ENCODE data around the gene CENPS. TPM values are rescaled to one million over a fixed set of nuclear protein-coding genes. Genes with fewer than 3 reads are reported as not detected.
"Not testable (repeated sequence)": the region's sequence is repeated elsewhere in the genome, so short reads cannot be mapped to it uniquely, and the experiment has no call there.

The CENPS gene
- total and polyA plus RNA-seq, 2 experiments from 2014 or later = 12.6 to 34.3 TPM

- Histone ChIP-seq H3K4me1 (ENCODE audit: insufficient read depth) (peaks cover 5% of the 10 kb centered on the region), H3K9me3 (ENCODE audit: low read depth) (no peaks in the 10 kb centered on the region), H4K20me1 (ENCODE audit: insufficient read depth) (no peaks in the 10 kb centered on the region), H2AFZ (peak overlapping the region; percentile 54), H3K9ac (peak overlapping the region; percentile 49), H3K27ac (peak overlapping the region; percentile 72), H3K9me2 (ENCODE audit: insufficient read depth) (no peaks in the 10 kb centered on the region), H3F3A (ENCODE audit: insufficient read depth) (no peaks in the 10 kb centered on the region), H3K79me2 (ENCODE audit: insufficient read depth) (no peaks in the 10 kb centered on the region), H3K27me3 (replicated peaks; ENCODE audit: insufficient read depth) (no peaks in the 10 kb centered on the region), H3K4me3 (no peak overlapping the region), H3K4me2 (ENCODE audit: unreplicated experiment) (no peak overlapping the region), H3K36me3 (ENCODE audit: low read depth) (peaks cover 35% of the 10 kb centered on the region; the same call in 1 of the 2 replicates)
- WGBS, 2 experiments (ENCODE audit: low coverage in 1 of 2, low lambda C conversion rate in 2 of 2, missing lambda C conversion rate in 2 of 2) = 72 to 74% methylated on average over 6 of the region's 6 CpGs
- peak; percentile 81 for DNase-seq
- in situ Hi-C loops (cut with MboI) = no loop called here
- TF ChIP-seq EZH2phosphoT487 (IDR thresholded peaks at IDR 0.05; ENCODE audit: insufficient read depth, low read depth) (no peak), EZH2 (IDR thresholded peaks at IDR 0.05; ENCODE audit: insufficient read depth, poor library complexity, severe bottlenecking) (no peak)
Measured at GRCh38 chr1:10415211-10415930, 14.9 kb upstream of the CENPS start.

GRCh38 chr1:10415967-10416366 lies 14.3 kb upstream of the CENPS start:
- H3K36me3 ChIP-seq (ENCODE audit: low read depth) = peaks cover 33% of the 10 kb centered on the region; the same call in 1 of the 2 replicates
- in situ Hi-C loops (cut with MboI); H3K27me3 ChIP-seq (replicated peaks; ENCODE audit: insufficient read depth); DNase-seq; H3K9me2 ChIP-seq (ENCODE audit: insufficient read depth); H3F3A ChIP-seq (ENCODE audit: insufficient read depth); H3K4me1 ChIP-seq (ENCODE audit: insufficient read depth); H3K4me2 ChIP-seq (ENCODE audit: unreplicated experiment); H3K9me3 ChIP-seq (ENCODE audit: low read depth); H3K4me3 ChIP-seq; H2AFZ ChIP-seq; H3K79me2 ChIP-seq (ENCODE audit: insufficient read depth); H4K20me1 ChIP-seq (ENCODE audit: insufficient read depth): not testable (repeated sequence)
- peak overlapping the region; percentile 49 for H3K9ac ChIP-seq
- WGBS, 2 experiments (ENCODE audit: low coverage in 1 of 2, low lambda C conversion rate in 2 of 2, missing lambda C conversion rate in 2 of 2) = 97 to 100% methylated on average over 1 of the region's 1 CpG
- H3K27ac ChIP-seq = peak overlapping the region; percentile 72

- H3K4me1 ChIP-seq (ENCODE audit: insufficient read depth); H4K20me1 ChIP-seq (ENCODE audit: insufficient read depth); H3K4me3 ChIP-seq; H3K79me2 ChIP-seq (ENCODE audit: insufficient read depth); H3F3A ChIP-seq (ENCODE audit: insufficient read depth); H3K27me3 ChIP-seq (replicated peaks; ENCODE audit: insufficient read depth); H3K9me3 ChIP-seq (ENCODE audit: low read depth); H2AFZ ChIP-seq; H3K9me2 ChIP-seq (ENCODE audit: insufficient read depth); H3K9ac ChIP-seq; in situ Hi-C loops (cut with MboI); H3K4me2 ChIP-seq (ENCODE audit: unreplicated experiment); DNase-seq; H3K27ac ChIP-seq: not testable (repeated sequence)
- WGBS, 2 experiments (ENCODE audit: low coverage in 1 of 2, low lambda C conversion rate in 2 of 2, missing lambda C conversion rate in 2 of 2) = 94% methylated on average over 8 of the region's 8 CpGs
- H3K36me3 ChIP-seq (ENCODE audit: low read depth) = peaks cover 15% of the 10 kb centered on the region; the same call in 1 of the 2 replicates
Measured at GRCh38 chr1:10418741-10419140, 11.5 kb upstream of the CENPS start.

- in situ Hi-C loops (cut with MboI) = no loop called here
- H3K9ac ChIP-seq = no peak overlapping the region
- no peak for DNase-seq
- no peaks in the 10 kb centered on the region for H4K20me1 ChIP-seq (ENCODE audit: insufficient read depth)
- H3K4me1 ChIP-seq (ENCODE audit: insufficient read depth) = peaks cover 5% of the 10 kb centered on the region
- H3K36me3 ChIP-seq (ENCODE audit: low read depth) = peaks cover 11% of the 10 kb centered on the region; the same call in 1 of the 2 replicates
- no peaks in the 10 kb centered on the region for H3K79me2 ChIP-seq (ENCODE audit: insufficient read depth)
- H3K9me2 ChIP-seq (ENCODE audit: insufficient read depth) = no peaks in the 10 kb centered on the region
- H3K4me3 ChIP-seq = no peak overlapping the region
- TF ChIP-seq EZH2 (IDR thresholded peaks at IDR 0.05; ENCODE audit: insufficient read depth, poor library complexity, severe bottlenecking) (no peak), EZH2phosphoT487 (IDR thresholded peaks at IDR 0.05; ENCODE audit: insufficient read depth, low read depth) (no peak)
- H3K4me2 ChIP-seq (ENCODE audit: unreplicated experiment) = no peak overlapping the region
- no peaks in the 10 kb centered on the region for H3F3A ChIP-seq (ENCODE audit: insufficient read depth)
- H3K27ac ChIP-seq = no peak overlapping the region
- H3K9me3 ChIP-seq (ENCODE audit: low read depth) = no peaks in the 10 kb centered on the region
- no peaks in the 10 kb centered on the region for H3K27me3 ChIP-seq (replicated peaks; ENCODE audit: insufficient read depth)
- 92 to 94% methylated on average over 15 of the region's 15 CpGs for WGBS, 2 experiments (ENCODE audit: low coverage in 1 of 2, low lambda C conversion rate in 2 of 2, missing lambda C conversion rate in 2 of 2)
- no peak overlapping the region for H2AFZ ChIP-seq
Measured at GRCh38 chr1:10419351-10419750, 10.9 kb upstream of the CENPS start.

- Histone ChIP-seq H3K9me2 (ENCODE audit: insufficient read depth) (no peaks in the 10 kb centered on the region), H3K9ac (no peak overlapping the region), H3K27ac (no peak overlapping the region), H3K79me2 (ENCODE audit: insufficient read depth) (no peaks in the 10 kb centered on the region), H4K20me1 (ENCODE audit: insufficient read depth) (no peaks in the 10 kb centered on the region), H3K4me1 (ENCODE audit: insufficient read depth) (no peaks in the 10 kb centered on the region), H2AFZ (no peak overlapping the region), H3K4me3 (no peak overlapping the region), H3K9me3 (ENCODE audit: low read depth) (no peaks in the 10 kb centered on the region), H3F3A (ENCODE audit: insufficient read depth) (no peaks in the 10 kb centered on the region), H3K4me2 (ENCODE audit: unreplicated experiment) (no peak overlapping the region), H3K36me3 (ENCODE audit: low read depth) (peaks cover 11% of the 10 kb centered on the region; the same call in 1 of the 2 replicates), H3K27me3 (replicated peaks; ENCODE audit: insufficient read depth) (no peaks in the 10 kb centered on the region)
- WGBS, 2 experiments (ENCODE audit: low coverage in 1 of 2, low lambda C conversion rate in 2 of 2, missing lambda C conversion rate in 2 of 2) = 97 to 99% methylated on average over 5 of the region's 5 CpGs
- in situ Hi-C loops (cut with MboI) = no loop called here
- no peak for DNase-seq
- TF ChIP-seq EZH2phosphoT487 (IDR thresholded peaks at IDR 0.05; ENCODE audit: insufficient read depth, low read depth) (no peak), EZH2 (IDR thresholded peaks at IDR 0.05; ENCODE audit: insufficient read depth, poor library complexity, severe bottlenecking) (no peak)
Measured at GRCh38 chr1:10421637-10422036, 8.6 kb upstream of the CENPS start.
